ENCODE results near the gene SUCO. TPM values are rescaled to one million over a fixed set of nuclear protein-coding genes. Genes with fewer than 3 reads are reported as not detected.

SUCO gene
- total and polyA plus RNA-seq, 2 experiments from 2014 or later = 12.4 to 24.3 TPM

GRCh38 chr1:172605641-172606040, 72.7 kb downstream of the SUCO start:
- Histone ChIP-seq H3K27me3 (replicated peaks; ENCODE audit: insufficient read depth) (no peaks in the 10 kb centered on the region), H3K4me2 (ENCODE audit: unreplicated experiment) (no peak overlapping the region), H3K9ac (no peak overlapping the region), H3K27ac (no peak overlapping the region), H3K4me1 (ENCODE audit: insufficient read depth) (peaks cover 9% of the 10 kb centered on the region; the same call in 1 of the 2 replicates), H2AFZ (no peak overlapping the region), H3K36me3 (ENCODE audit: low read depth) (peaks cover 30% of the 10 kb centered on the region), H3K4me3 (no peak overlapping the region), H3K9me2 (ENCODE audit: insufficient read depth) (no peaks in the 10 kb centered on the region), H3K9me3 (ENCODE audit: low read depth) (no peaks in the 10 kb centered on the region), H3F3A (ENCODE audit: insufficient read depth) (no peaks in the 10 kb centered on the region), H3K79me2 (ENCODE audit: insufficient read depth) (peaks cover 22% of the 10 kb centered on the region), H4K20me1 (ENCODE audit: insufficient read depth) (no peaks in the 10 kb centered on the region)
- TF ChIP-seq EZH2phosphoT487 (IDR thresholded peaks at IDR 0.05; ENCODE audit: insufficient read depth, low read depth) (no peak), EZH2 (IDR thresholded peaks at IDR 0.05; ENCODE audit: insufficient read depth, poor library complexity, severe bottlenecking) (no peak)
- WGBS, 2 experiments (ENCODE audit: low coverage in 1 of 2, low lambda C conversion rate in 2 of 2, missing lambda C conversion rate in 2 of 2) = 95 to 98% methylated on average over 2 of the region's 2 CpGs
- no peak for DNase-seq
- in situ Hi-C loops (cut with MboI) = no loop called here

- TF ChIP-seq EZH2phosphoT487 (IDR thresholded peaks at IDR 0.05; ENCODE audit: insufficient read depth, low read depth) (no peak), EZH2 (IDR thresholded peaks at IDR 0.05; ENCODE audit: insufficient read depth, poor library complexity, severe bottlenecking) (no peak)
- no peaks in the 10 kb centered on the region for H4K20me1 ChIP-seq (ENCODE audit: insufficient read depth)
- no peaks in the 10 kb centered on the region for H3F3A ChIP-seq (ENCODE audit: insufficient read depth)
- H3K9me2 ChIP-seq (ENCODE audit: insufficient read depth) = no peaks in the 10 kb centered on the region
- peaks cover 45% of the 10 kb centered on the region for H3K36me3 ChIP-seq (ENCODE audit: low read depth)
- H3K9ac ChIP-seq = no peak overlapping the region
- H3K79me2 ChIP-seq (ENCODE audit: insufficient read depth) = peaks cover 22% of the 10 kb centered on the region
- no peak for DNase-seq
- H2AFZ ChIP-seq = no peak overlapping the region
- H3K4me1 ChIP-seq (ENCODE audit: insufficient read depth) = peaks cover 9% of the 10 kb centered on the region; the same call in 1 of the 2 replicates
- no peak overlapping the region for H3K4me3 ChIP-seq
- H3K4me2 ChIP-seq (ENCODE audit: unreplicated experiment) = no peak overlapping the region
- H3K27me3 ChIP-seq (replicated peaks; ENCODE audit: insufficient read depth) = no peaks in the 10 kb centered on the region
- no peaks in the 10 kb centered on the region for H3K9me3 ChIP-seq (ENCODE audit: low read depth)
- no peak overlapping the region for H3K27ac ChIP-seq
- in situ Hi-C loops (cut with MboI) = no loop called here
Observed at GRCh38 chr1:172607145-172607544, 74.2 kb downstream of the SUCO start.

GRCh38 chr1:172608098-172608601, 75.2 kb downstream of the SUCO start:
- H4K20me1 ChIP-seq (ENCODE audit: insufficient read depth) = no peaks in the 10 kb centered on the region
- WGBS, 2 experiments (ENCODE audit: low coverage in 1 of 2, low lambda C conversion rate in 2 of 2, missing lambda C conversion rate in 2 of 2) = 94 to 99% methylated on average over 4 of the region's 4 CpGs
- H3K9me2 ChIP-seq (ENCODE audit: insufficient read depth) = no peaks in the 10 kb centered on the region
- peaks cover 22% of the 10 kb centered on the region for H3K79me2 ChIP-seq (ENCODE audit: insufficient read depth)
- no peaks in the 10 kb centered on the region for H3K27me3 ChIP-seq (replicated peaks; ENCODE audit: insufficient read depth)
- no peaks in the 10 kb centered on the region for H3K9me3 ChIP-seq (ENCODE audit: low read depth)
- in situ Hi-C loops (cut with MboI) = no loop called here
- no peak overlapping the region for H3K4me3 ChIP-seq
- H3K4me1 ChIP-seq (ENCODE audit: insufficient read depth) = peaks cover 9% of the 10 kb centered on the region; the same call in 1 of the 2 replicates
- no peak overlapping the region for H3K4me2 ChIP-seq (ENCODE audit: unreplicated experiment)
- H3F3A ChIP-seq (ENCODE audit: insufficient read depth) = no peaks in the 10 kb centered on the region
- H2AFZ ChIP-seq = no peak overlapping the region
- peaks cover 45% of the 10 kb centered on the region for H3K36me3 ChIP-seq (ENCODE audit: low read depth)
- TF ChIP-seq EZH2phosphoT487 (IDR thresholded peaks at IDR 0.05; ENCODE audit: insufficient read depth, low read depth) (no peak), EZH2 (IDR thresholded peaks at IDR 0.05; ENCODE audit: insufficient read depth, poor library complexity, severe bottlenecking) (no peak)
- DNase-seq = no peak
- H3K9ac ChIP-seq = no peak overlapping the region
- no peak overlapping the region for H3K27ac ChIP-seq

GRCh38 chr1:172609528-172609927, 76.6 kb downstream of the SUCO start:
- H3K9me3 ChIP-seq (ENCODE audit: low read depth) = no peaks in the 10 kb centered on the region
- H3K9me2 ChIP-seq (ENCODE audit: insufficient read depth) = no peaks in the 10 kb centered on the region
- no peak overlapping the region for H2AFZ ChIP-seq
- WGBS, 2 experiments (ENCODE audit: low coverage in 1 of 2, low lambda C conversion rate in 2 of 2, missing lambda C conversion rate in 2 of 2) = 91 to 96% methylated on average over 3 of the region's 3 CpGs
- no peak overlapping the region for H3K27ac ChIP-seq
- TF ChIP-seq EZH2 (IDR thresholded peaks at IDR 0.05; ENCODE audit: insufficient read depth, poor library complexity, severe bottlenecking) (no peak), EZH2phosphoT487 (IDR thresholded peaks at IDR 0.05; ENCODE audit: insufficient read depth, low read depth) (no peak)
- H3K79me2 ChIP-seq (ENCODE audit: insufficient read depth) = peaks cover 19% of the 10 kb centered on the region
- in situ Hi-C loops (cut with MboI) = no loop called here
- no peak overlapping the region for H3K4me2 ChIP-seq (ENCODE audit: unreplicated experiment)
- no peaks in the 10 kb centered on the region for H3K27me3 ChIP-seq (replicated peaks; ENCODE audit: insufficient read depth)
- no peaks in the 10 kb centered on the region for H3F3A ChIP-seq (ENCODE audit: insufficient read depth)
- H4K20me1 ChIP-seq (ENCODE audit: insufficient read depth) = no peaks in the 10 kb centered on the region
- H3K4me3 ChIP-seq = no peak overlapping the region
- no peak overlapping the region for H3K9ac ChIP-seq
- peak; percentile 38 for DNase-seq
- H3K4me1 ChIP-seq (ENCODE audit: insufficient read depth) = peaks cover 9% of the 10 kb centered on the region; the same call in 1 of the 2 replicates
- peaks cover 35% of the 10 kb centered on the region for H3K36me3 ChIP-seq (ENCODE audit: low read depth)

GRCh38 chr1:172612478-172612877, 79.5 kb downstream of the SUCO start:
- 97 to 99% methylated on average over 2 of the region's 2 CpGs for WGBS, 2 experiments (ENCODE audit: low coverage in 1 of 2, low lambda C conversion rate in 2 of 2, missing lambda C conversion rate in 2 of 2)
- H3F3A ChIP-seq (ENCODE audit: insufficient read depth) = no peaks in the 10 kb centered on the region
- H3K4me1 ChIP-seq (ENCODE audit: insufficient read depth) = 0 out of 2 replicates have a peak, but pooled peaks cover 5% of the 10 kb centered on the region
- no peaks in the 10 kb centered on the region for H3K27me3 ChIP-seq (replicated peaks; ENCODE audit: insufficient read depth)
- in situ Hi-C loops (cut with MboI) = no loop called here
- no peaks in the 10 kb centered on the region for H3K9me3 ChIP-seq (ENCODE audit: low read depth)
- H3K4me3 ChIP-seq = no peak overlapping the region
- H2AFZ ChIP-seq = no peak overlapping the region
- TF ChIP-seq EZH2 (IDR thresholded peaks at IDR 0.05; ENCODE audit: insufficient read depth, poor library complexity, severe bottlenecking) (no peak), EZH2phosphoT487 (IDR thresholded peaks at IDR 0.05; ENCODE audit: insufficient read depth, low read depth) (no peak)
- H4K20me1 ChIP-seq (ENCODE audit: insufficient read depth) = no peaks in the 10 kb centered on the region
- DNase-seq = no peak
- H3K27ac ChIP-seq = no peak overlapping the region
- H3K9me2 ChIP-seq (ENCODE audit: insufficient read depth) = no peaks in the 10 kb centered on the region
- no peak overlapping the region for H3K9ac ChIP-seq
- no peak overlapping the region for H3K4me2 ChIP-seq (ENCODE audit: unreplicated experiment)
- peaks cover 25% of the 10 kb centered on the region for H3K36me3 ChIP-seq (ENCODE audit: low read depth)
- peaks cover 2% of the 10 kb centered on the region; the same call in 1 of the 2 replicates for H3K79me2 ChIP-seq (ENCODE audit: insufficient read depth)
